A549 (cell line): ENCODE results near the gene FILIP1L.

ENCODE experiments used
- CHD2 ChIP-seq: fragments of 150-350 bp; IDR thresholded peaks from 2 replicates; pipeline ENCODE4 v1.6.1; 2014; ENCODE audit warnings: low read length; ENCODE audit not compliant: partially characterized antibody
- CHD4 ChIP-seq: fragments of 200-600 bp; sonication (generic); IDR thresholded peaks from 2 replicates; pipeline ENCODE4 v1.6.1; 2016; ENCODE audit warnings: antibody characterized with exemption, mild to moderate bottlenecking, borderline replicate concordance
- MAFK ChIP-seq: fragments of 450-650 bp; IDR thresholded peaks from 2 replicates; pipeline ENCODE4 v1.6.1; 2014; ENCODE audit not compliant: partially characterized antibody
- POLR2A ChIP-seq: IDR thresholded peaks from 2 replicates; pipeline ENCODE4 v1.6.1; 2012; ENCODE audit warnings: mild to moderate bottlenecking, low read length
- RFX5 ChIP-seq: fragments of 450-650 bp; IDR thresholded peaks from 2 replicates; pipeline ENCODE4 v1.7.1; 2014; ENCODE audit warnings: antibody characterized with exemption, mild to moderate bottlenecking, moderate library complexity
- TF ChIP-seq, protein P1 (sequence below): fragments of >200 bp; sonication (Bioruptor Twin); formaldehyde crosslinking; IDR thresholded peaks from 3 replicates; pipeline ENCODE4 v1.5.1; 2016
- TF ChIP-seq, protein P2 (sequence below): fragments of 200-600 bp; sonication (generic); IDR thresholded peaks from 2 replicates; pipeline ENCODE4 v1.6.1; 2016; ENCODE audit warnings: antibody characterized with exemption, mild to moderate bottlenecking, moderate library complexity

DNA sequence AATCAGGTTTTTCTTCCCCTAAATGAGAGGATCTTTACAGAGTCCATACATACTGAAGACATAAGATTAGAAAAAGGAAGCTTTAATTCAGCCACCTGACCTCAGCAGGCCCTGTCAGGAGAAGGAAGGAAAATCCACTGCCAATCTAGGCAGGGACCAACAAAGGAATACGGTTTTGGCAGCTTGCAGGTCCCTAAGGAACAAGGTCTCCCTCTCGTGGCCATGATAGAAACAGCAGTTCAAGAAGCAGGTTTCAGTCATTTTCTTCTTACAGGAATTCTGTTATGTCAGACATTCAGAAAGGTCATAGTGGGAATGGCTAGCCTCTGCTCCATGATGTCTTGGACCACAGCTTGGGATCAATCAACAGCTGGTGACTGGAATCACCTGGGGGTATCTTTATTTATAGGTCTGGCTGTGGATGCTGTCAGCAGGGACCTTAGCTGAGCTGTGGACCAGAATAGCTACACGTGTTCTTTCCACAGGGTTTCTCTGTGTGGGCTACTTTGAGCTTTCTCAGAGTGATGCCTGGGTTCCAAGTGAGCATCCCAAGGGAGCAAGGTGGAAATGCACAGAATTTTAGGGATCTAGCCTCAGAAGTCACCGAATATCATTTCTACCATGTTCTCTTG is 306.0 kb downstream of the FILIP1L start:
- TF ChIP-seq, protein P1, sequence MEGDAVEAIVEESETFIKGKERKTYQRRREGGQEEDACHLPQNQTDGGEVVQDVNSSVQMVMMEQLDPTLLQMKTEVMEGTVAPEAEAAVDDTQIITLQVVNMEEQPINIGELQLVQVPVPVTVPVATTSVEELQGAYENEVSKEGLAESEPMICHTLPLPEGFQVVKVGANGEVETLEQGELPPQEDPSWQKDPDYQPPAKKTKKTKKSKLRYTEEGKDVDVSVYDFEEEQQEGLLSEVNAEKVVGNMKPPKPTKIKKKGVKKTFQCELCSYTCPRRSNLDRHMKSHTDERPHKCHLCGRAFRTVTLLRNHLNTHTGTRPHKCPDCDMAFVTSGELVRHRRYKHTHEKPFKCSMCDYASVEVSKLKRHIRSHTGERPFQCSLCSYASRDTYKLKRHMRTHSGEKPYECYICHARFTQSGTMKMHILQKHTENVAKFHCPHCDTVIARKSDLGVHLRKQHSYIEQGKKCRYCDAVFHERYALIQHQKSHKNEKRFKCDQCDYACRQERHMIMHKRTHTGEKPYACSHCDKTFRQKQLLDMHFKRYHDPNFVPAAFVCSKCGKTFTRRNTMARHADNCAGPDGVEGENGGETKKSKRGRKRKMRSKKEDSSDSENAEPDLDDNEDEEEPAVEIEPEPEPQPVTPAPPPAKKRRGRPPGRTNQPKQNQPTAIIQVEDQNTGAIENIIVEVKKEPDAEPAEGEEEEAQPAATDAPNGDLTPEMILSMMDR = peak; percentile 60
- TF ChIP-seq POLR2A (no peak), MAFK (no peak), RFX5 (no peak), CHD4 (no peak), CHD2 (no peak)
- TF ChIP-seq, protein P2, sequence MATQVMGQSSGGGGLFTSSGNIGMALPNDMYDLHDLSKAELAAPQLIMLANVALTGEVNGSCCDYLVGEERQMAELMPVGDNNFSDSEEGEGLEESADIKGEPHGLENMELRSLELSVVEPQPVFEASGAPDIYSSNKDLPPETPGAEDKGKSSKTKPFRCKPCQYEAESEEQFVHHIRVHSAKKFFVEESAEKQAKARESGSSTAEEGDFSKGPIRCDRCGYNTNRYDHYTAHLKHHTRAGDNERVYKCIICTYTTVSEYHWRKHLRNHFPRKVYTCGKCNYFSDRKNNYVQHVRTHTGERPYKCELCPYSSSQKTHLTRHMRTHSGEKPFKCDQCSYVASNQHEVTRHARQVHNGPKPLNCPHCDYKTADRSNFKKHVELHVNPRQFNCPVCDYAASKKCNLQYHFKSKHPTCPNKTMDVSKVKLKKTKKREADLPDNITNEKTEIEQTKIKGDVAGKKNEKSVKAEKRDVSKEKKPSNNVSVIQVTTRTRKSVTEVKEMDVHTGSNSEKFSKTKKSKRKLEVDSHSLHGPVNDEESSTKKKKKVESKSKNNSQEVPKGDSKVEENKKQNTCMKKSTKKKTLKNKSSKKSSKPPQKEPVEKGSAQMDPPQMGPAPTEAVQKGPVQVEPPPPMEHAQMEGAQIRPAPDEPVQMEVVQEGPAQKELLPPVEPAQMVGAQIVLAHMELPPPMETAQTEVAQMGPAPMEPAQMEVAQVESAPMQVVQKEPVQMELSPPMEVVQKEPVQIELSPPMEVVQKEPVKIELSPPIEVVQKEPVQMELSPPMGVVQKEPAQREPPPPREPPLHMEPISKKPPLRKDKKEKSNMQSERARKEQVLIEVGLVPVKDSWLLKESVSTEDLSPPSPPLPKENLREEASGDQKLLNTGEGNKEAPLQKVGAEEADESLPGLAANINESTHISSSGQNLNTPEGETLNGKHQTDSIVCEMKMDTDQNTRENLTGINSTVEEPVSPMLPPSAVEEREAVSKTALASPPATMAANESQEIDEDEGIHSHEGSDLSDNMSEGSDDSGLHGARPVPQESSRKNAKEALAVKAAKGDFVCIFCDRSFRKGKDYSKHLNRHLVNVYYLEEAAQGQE = no peak
